HepG2 (cell line): ENCODE data around the gene IRF7. TPM values are rescaled to one million over a fixed set of nuclear protein-coding genes. Genes with fewer than 3 reads are reported as not detected.
A peak's percentile ranks its signal among the peaks of the same experiment; 100 is the strongest.

ENCODE experiments used
- ATAC-seq: fragments of 200-7000 bp; cut with Tn5 transposase; 3 replicates; pipeline ENCODE4 v1.9.1; 2020; ENCODE audit warnings: mild to moderate bottlenecking, moderate library complexity
- BruUV-seq: library from RNA; stranded (reverse); fragments of 400-500 nt; replicated peaks from 2 replicates; lab custom pipeline; 2021; lab: Mats Ljungman, UMichigan
- CTCF ChIA-PET: fragments of 300-600 bp; formaldehyde crosslinking; extraction: SDS; loops from one replicate; lab custom pipeline; 2021; ENCODE audit warnings: low total read pairs, inconsistent platforms, low intra/inter-chr PET ratio; lab: Yijun Ruan, JAX
- POLR2A ChIA-PET: fragments of 350-600 bp; sonication (Branson Sonifier 250); formaldehyde crosslinking; loops from one replicate; lab custom pipeline; 2020; ENCODE audit warnings: antibody characterized with exemption, inconsistent platforms; lab: Yijun Ruan, JAX
- DNase-seq: peaks from one replicate; pipeline ENCODE4 v3.0.0-alpha.2; 2015; ENCODE audit warnings: low spot score
- FAIRE-seq: peaks from 3 replicates; lab custom pipeline; 2011; peaks lifted over from hg19 to GRCh38; lab: Jason Lieb, UNC
- H2AFZ ChIP-seq: one replicate; pipeline ENCODE4 v1.6.1; 2011; ENCODE audit warnings: low read length, inconsistent platforms
- H3K27ac ChIP-seq: fragments of 300-600 bp; 3 replicates; pipeline ENCODE4 v1.8.0; 2011; ENCODE audit warnings: mixed run types, mild to moderate bottlenecking, mixed read lengths, low read length, inconsistent platforms; ENCODE audit not compliant: insufficient read depth; ENCODE audit errors: extremely low read length
- H3K27me3 ChIP-seq, 2 experiments: fragments of 200-600 bp in 1 of 2; 2 replicates in 1 of 2; 3 replicates in 1 of 2; pipeline versions ENCODE4 v1.6.0 to v1.8.0; 2011; ENCODE audit warnings: low read length in 2 of 2, mild to moderate bottlenecking in 2 of 2, moderate library complexity in 2 of 2, inconsistent platforms in 1 of 2; ENCODE audit not compliant: insufficient read depth in 2 of 2, control insufficient read depth in 1 of 2
- H3K36me3 ChIP-seq, 2 experiments: fragments of 200-600 bp in 1 of 2; replicated peaks in 1 of 2; 2 replicates in 1 of 2; 3 replicates in 1 of 2; pipeline versions ENCODE4 v1.5.1 to v1.8.0; 2011; ENCODE audit warnings: low read length in 2 of 2, inconsistent platforms in 1 of 2; ENCODE audit not compliant: insufficient read depth in 2 of 2, control insufficient read depth in 1 of 2
- H3K4me1 ChIP-seq: 2 replicates; pipeline ENCODE4 v1.5.1; 2012; ENCODE audit warnings: low read length, inconsistent platforms; ENCODE audit not compliant: insufficient read depth
- H3K4me2 ChIP-seq: 2 replicates; pipeline ENCODE4 v1.6.0; 2011; ENCODE audit warnings: low read depth, low read length, inconsistent platforms
- H3K4me3 ChIP-seq, 3 experiments: fragments of 200-600 bp in 1 of 3; sonication (generic), shearing (Covaris generic) in 1 of 3; replicated peaks in 1 of 3; 2 replicates each; pipeline ENCODE4 v1.5.1; 2011 to 2016; ENCODE audit warnings: low read length in 3 of 3, inconsistent platforms in 2 of 3, low read depth in 2 of 3, mild to moderate bottlenecking in 2 of 3, control low read depth in 1 of 3, mixed read lengths in 1 of 3; ENCODE audit not compliant: insufficient read depth in 1 of 3
- H3K79me2 ChIP-seq: one replicate; pipeline ENCODE4 v1.6.1; 2011; ENCODE audit warnings: low read length, inconsistent platforms; ENCODE audit not compliant: insufficient read depth
- H3K9ac ChIP-seq: 2 replicates; pipeline ENCODE4 v1.6.0; 2011; ENCODE audit warnings: mild to moderate bottlenecking, low read depth, low read length, inconsistent platforms; ENCODE audit not compliant: insufficient read depth
- H3K9me3 ChIP-seq: 2 replicates; pipeline ENCODE4 v1.5.1; 2012; ENCODE audit warnings: mild to moderate bottlenecking, low read length
- H4K20me1 ChIP-seq: 2 replicates; pipeline ENCODE4 v1.6.0; 2011; ENCODE audit warnings: inconsistent platforms, mild to moderate bottlenecking, low read length, moderate library complexity; ENCODE audit not compliant: insufficient read depth
- CEBPZ ChIP-seq: IDR thresholded peaks from 2 replicates; pipeline ENCODE4 v1.6.1; 2012; ENCODE audit warnings: low read length, improper control_type of control experiment
- DRAP1 ChIP-seq: IDR thresholded peaks from 2 replicates; pipeline ENCODE4 v1.6.1; 2016; ENCODE audit warnings: missing genetic modification reagents, missing compliant biosample characterization
- FOXK1 ChIP-seq: sonication (generic); formaldehyde crosslinking; IDR thresholded peaks from 2 replicates; pipeline ENCODE4 v1.4.0; 2020; ENCODE audit warnings: low read depth, missing genetic modification reagents, borderline replicate concordance
- ISX ChIP-seq: sonication (generic); formaldehyde crosslinking; conservative IDR thresholded peaks from 2 replicates; pipeline ENCODE4 v1.5.0; 2020; ENCODE audit warnings: missing genetic modification reagents
- JUN ChIP-seq: sonication (generic); formaldehyde crosslinking; IDR thresholded peaks from 2 replicates; pipeline ENCODE4 v1.4.0; 2020; ENCODE audit warnings: mild to moderate bottlenecking, missing genetic modification reagents
- KDM6A ChIP-seq: IDR thresholded peaks from 2 replicates; pipeline ENCODE4 v1.6.1; 2016; ENCODE audit warnings: low read depth
- MAZ ChIP-seq, 2 experiments: sonication (generic) in 1 of 2; formaldehyde crosslinking in 1 of 2; IDR thresholded peaks; 2 replicates each; pipeline versions ENCODE4 v1.5.0 to v1.6.1; 2012 to 2020; ENCODE audit warnings: low read depth in 2 of 2, mild to moderate bottlenecking in 2 of 2, borderline replicate concordance in 1 of 2, improper control_type of control experiment in 1 of 2, low read length in 1 of 2, missing genetic modification reagents in 1 of 2, moderate library complexity in 1 of 2
- MLLT10 ChIP-seq: sonication (generic); formaldehyde crosslinking; IDR thresholded peaks from 2 replicates; pipeline ENCODE4 v1.4.0; 2020; ENCODE audit warnings: missing genetic modification reagents
- RAD21 ChIP-seq: fragments of 450-650 bp; formaldehyde crosslinking; IDR thresholded peaks from 2 replicates; pipeline ENCODE4 v1.5.0; 2020; ENCODE audit warnings: mild to moderate bottlenecking
- RFX5 ChIP-seq: IDR thresholded peaks from 2 replicates; pipeline ENCODE4 v1.6.1; 2011; ENCODE audit warnings: low read depth, low read length, improper control_type of control experiment
- SP4 ChIP-seq: sonication (generic); formaldehyde crosslinking; IDR thresholded peaks from 2 replicates; pipeline ENCODE4 v1.8.1; 2023; ENCODE audit warnings: mild to moderate bottlenecking, missing genetic modification reagents
- SRY ChIP-seq: sonication (generic); formaldehyde crosslinking; IDR thresholded peaks from 2 replicates; pipeline ENCODE4 v1.8.0; 2022; ENCODE audit warnings: mild to moderate bottlenecking, missing genetic modification reagents
- ZNF570 ChIP-seq: sonication (generic); formaldehyde crosslinking; IDR thresholded peaks from 2 replicates; pipeline ENCODE4 v1.4.0; 2020; ENCODE audit warnings: mild to moderate bottlenecking, missing genetic modification reagents, borderline replicate concordance
- ZNF691 ChIP-seq: sonication (generic); formaldehyde crosslinking; IDR thresholded peaks from 2 replicates; pipeline ENCODE4 v1.4.0; 2020; ENCODE audit warnings: missing genetic modification reagents, low read depth, mild to moderate bottlenecking, borderline replicate concordance
- ZNF710 ChIP-seq: sonication (generic); formaldehyde crosslinking; IDR thresholded peaks from 2 replicates; pipeline ENCODE4 v1.5.0; 2020; ENCODE audit warnings: mild to moderate bottlenecking, missing genetic modification reagents, borderline replicate concordance
- WGBS: methylation state at CpG from one replicate; pipeline ENCODE4 v1.1.6; 2017; ENCODE audit warnings: low lambda C conversion rate; 5-methylcytosine and 5-hydroxymethylcytosine counted together
- in situ Hi-C: cut with HindIII; loops from 2 replicates; pipeline ENCODE4 v1.10.0; 2017; ENCODE audit warnings: low pct_unique_long_range_greater_than_20kb; ENCODE audit not compliant: extremely low pct_ligation_motif_present
- intact Hi-C: fragments of 100-400 bp; cut with micrococcal nuclease; formaldehyde crosslinking; loops from one replicate; pipeline ENCODE4 v1.10.0; 2022; ENCODE audit not compliant: unreplicated experiment
- polyA plus RNA-seq, 8 experiments: library from polyadenylated mRNA; depleted of rRNA in 3 of 8; stranded (reverse) in 7 of 8; unstranded in 1 of 8; fragments of >200 nt; fragmentation: Illumina TruSeq in 4 of 8; extraction: Trizol in 4 of 8; gene quantifications; 2 replicates each; pipeline versions ENCODE4 v1.2.1 to v1.2.3, GENCODE V29; 2011 to 2016; ENCODE audit warnings: low read depth in 4 of 8, missing spikeins in 1 of 8, mixed read lengths in 1 of 8; ENCODE audit not compliant: insufficient read depth in 1 of 8
- total RNA-seq, 5 experiments: library from RNA; depleted of rRNA; stranded (reverse); fragments of >200 nt; fragmentation: Illumina TruSeq; extraction: Trizol; gene quantifications; 2 replicates each; pipeline ENCODE4 v1.2.3, GENCODE V29; 2016; ENCODE audit warnings: low read depth in 1 of 5

IRF7 gene
- total and polyA plus RNA-seq, 2 of the 13 experiments (the other 11 are each of a cell fraction or from before 2014, with no cell fraction given), result not detected

- H3K27me3 ChIP-seq, result no peaks in the 10 kb centered on the region; a peak in 2 of 5 replicates
- H3K27ac ChIP-seq, result peak overlapping the region; percentile 78
- peaks cover 25% of the 10 kb centered on the region; the same call in 1 of the 2 replicates for H4K20me1 ChIP-seq
- peaks cover 70% of the 10 kb centered on the region for H3K4me1 ChIP-seq
- intact Hi-C loops, result no loop called here
- H3K4me3 ChIP-seq, result peak overlapping the region; percentile 75 to 97 (median 96)
- in situ Hi-C loops, result no loop called here
- no TSS peak for BruUV-seq
- peak overlapping the region; percentile 86 for H3K9ac ChIP-seq
- H3K9me3 ChIP-seq, result no peaks in the 10 kb centered on the region
- DNase-seq, result peak; percentile 87
- ChIA-PET POLR2A (interaction anchor here (0.8 to 2.9 kb wide), 8 partner anchors 7 to 251 kb away, joined by 3 to 18 read pairs (median 4); partner anchors contain the start of genes HRAS, LMNTD2 and RNH1), CTCF (no interaction called here)
- peaks cover 0 to 2% of the 10 kb centered on the region in 2 experiments; a peak in 3 of 5 replicates for H3K36me3 ChIP-seq
- no CpG with 5 or more reads among the region's 123 CpGs for WGBS
- peak; percentile 79 for FAIRE-seq
- H3K4me2 ChIP-seq, result peak overlapping the region; percentile 94
- H2AFZ ChIP-seq, result no peak overlapping the region
- ATAC-seq, result peak; percentile 83
- peaks cover 16% of the 10 kb centered on the region for H3K79me2 ChIP-seq
- no peak for TF ChIP-seq FOXK1 (CRISPR knock-in tag)
- TF ChIP-seq MLLT10, result no peak
- peak; percentile 54; the same call in 1 of the 2 replicates for TF ChIP-seq DRAP1
- TF ChIP-seq MAZ (IDR thresholded peaks at IDR 0.05; ENCODE audit: borderline replicate concordance, low read depth, low read length), result peak; percentile 79
- TF ChIP-seq MAZ (CRISPR knock-in tag; IDR thresholded peaks at IDR 0.05; ENCODE audit: low read depth), result peak; percentile 82; the same call in 1 of the 2 replicates
- TF ChIP-seq RFX5, result 0 out of 2 replicates have a peak, but pooled peaks have one; percentile 18
- TF ChIP-seq CEBPZ, result no peak
- no peak for TF ChIP-seq ISX
- no peak for TF ChIP-seq ZNF570 (CRISPR knock-in tag)
- peak; percentile 52; the same call in 1 of the 2 replicates for TF ChIP-seq RAD21 (CRISPR knock-in tag)
- peak; percentile 4; the same call in 1 of the 2 replicates for TF ChIP-seq ZNF691 (CRISPR knock-in tag)
- TF ChIP-seq SP4, result peak; percentile 96
- TF ChIP-seq ZNF710 (CRISPR knock-in tag), result no peak
- TF ChIP-seq SRY (CRISPR knock-in tag), result 0 out of 2 replicates have a peak, but pooled peaks have one; percentile 1
- no peak for TF ChIP-seq JUN (CRISPR knock-in tag)
- no peak for TF ChIP-seq KDM6A (CRISPR knock-in tag)
These were observed 47.2 kb downstream of the IRF7 start for GRCh38 chr11:568306-569157.
